ENCODE measurements around the gene CYP1A1. TPM values are rescaled to one million over a fixed set of nuclear protein-coding genes. Genes with fewer than 3 reads are reported as not detected.

The CYP1A1 gene
- total RNA-seq, 1 experiment from 2014 or later = 0.26 TPM

- TF ChIP-seq ARID4B (CRISPR knock-in tag; IDR thresholded peaks at IDR 0.05; ENCODE audit: borderline replicate concordance) = no peak
- TF ChIP-seq ZNF416 (CRISPR knock-in tag; IDR thresholded peaks at IDR 0.05) = no peak
Measured at GRCh38 chr15:74724570-74725224, 631 bp downstream of the CYP1A1 start (continued).

- DNase-seq (ENCODE audit: low spot score) (no peak), ATAC-seq (peak; percentile 69)
- POLR2A ChIA-PET = interaction anchor here (0.6 kb wide), 3 partner anchors 36 to 110 kb away, joined by 3 to 5 read pairs (median 3); no protein-coding TSS in a partner anchor
- H3K4me3 Mint-ChIP-seq = no peak overlapping the region
- no peaks in the 10 kb centered on the region for H3K9me3 Mint-ChIP-seq
- H3K27me3 Mint-ChIP-seq (ENCODE audit: low read depth) = peaks cover 65% of the 10 kb centered on the region
- no peak overlapping the region for H3K27ac Mint-ChIP-seq
- H3K4me1 Mint-ChIP-seq = peaks cover 15% of the 10 kb centered on the region
- no peaks in the 10 kb centered on the region for H3K36me3 Mint-ChIP-seq
- TF ChIP-seq ZBTB43 (CRISPR knock-in tag; IDR thresholded peaks at IDR 0.05) = no peak
- TF ChIP-seq PRDM15 (CRISPR knock-in tag; IDR thresholded peaks at IDR 0.05) = peak; percentile 98
- CTCF ChIA-PET = interaction anchor here (0.6 to 4.6 kb wide), 11 partner anchors 25 to 227 kb away, joined by 3 to 53 read pairs (median 9); partner anchors contain the start of gene CYP1A2
Measured at GRCh38 chr15:74723754-74724334, 1.5 kb downstream of the CYP1A1 start.

GRCh38 chr15:74723187-74723586 is 2.1 kb downstream of the CYP1A1 start:
- DNase-seq (ENCODE audit: low spot score) (no peak), ATAC-seq (no peak)
- Mint-ChIP-seq H3K4me1 (peaks cover 15% of the 10 kb centered on the region), H3K27ac (no peak overlapping the region), H3K27me3 (ENCODE audit: low read depth) (peaks cover 60% of the 10 kb centered on the region), H3K9me3 (no peaks in the 10 kb centered on the region), H3K36me3 (no peaks in the 10 kb centered on the region), H3K4me3 (no peak overlapping the region)
- ChIA-PET POLR2A (interaction anchor here (0.6 kb wide), 3 partner anchors 37 to 109 kb away, joined by 3 to 5 read pairs (median 3); no protein-coding TSS in a partner anchor), CTCF (interaction anchor here (0.6 to 4.6 kb wide), 10 partner anchors 25 to 228 kb away, joined by 3 to 53 read pairs (median 10); partner anchors contain the start of gene CYP1A2)
- TF ChIP-seq ZNF232 (CRISPR knock-in tag; IDR thresholded peaks at IDR 0.05) (no peak), ATF1 (CRISPR knock-in tag; IDR thresholded peaks at IDR 0.05) (no peak), ZNF396 (CRISPR knock-in tag; IDR thresholded peaks at IDR 0.05; ENCODE audit: borderline replicate concordance) (no peak), HMGA2 (CRISPR knock-in tag; IDR thresholded peaks at IDR 0.05) (no peak), NR2C2 (CRISPR knock-in tag; IDR thresholded peaks at IDR 0.05) (no peak), OVOL2 (CRISPR knock-in tag; IDR thresholded peaks at IDR 0.05; ENCODE audit: borderline replicate concordance) (no peak), CTCF (IDR thresholded peaks at IDR 0.05) (no peak), CREM (CRISPR knock-in tag; IDR thresholded peaks at IDR 0.05) (no peak), ZNF281 (CRISPR knock-in tag; IDR thresholded peaks at IDR 0.05) (no peak), IRF1 (CRISPR knock-in tag; IDR thresholded peaks at IDR 0.05) (no peak), TEAD4 (CRISPR knock-in tag; IDR thresholded peaks at IDR 0.05) (no peak), ELF4 (CRISPR knock-in tag; IDR thresholded peaks at IDR 0.05; ENCODE audit: low read depth) (no peak), ESRRA (CRISPR knock-in tag; IDR thresholded peaks at IDR 0.05; ENCODE audit: borderline replicate concordance) (no peak)
